ENCODE data around the gene RAB3C.

GRCh38 chr5:58890701-58891085 is 307.8 kb downstream of the RAB3C start:
- TF ChIP-seq CTCF (IDR thresholded peaks at IDR 0.05; ENCODE audit: low read length) (no peak), EZH2 (optimal IDR thresholded peaks at IDR 0.05; ENCODE audit: low read depth, low read length) (no peak)
